Activated CD8-positive, alpha-beta T cell treated with anti-CD3 and anti-CD28 coated beads for 36 hours (primary cell): ENCODE results near the gene CALB2. TPM values are rescaled to one million over a fixed set of nuclear protein-coding genes. Genes with fewer than 3 reads are reported as not detected.
A peak's percentile ranks its signal among the peaks of the same experiment; 100 is the strongest.
"Not testable (repeated sequence)": the region's sequence is repeated elsewhere in the genome, so short reads cannot be mapped to it uniquely, and the experiment has no call there.

Experiments
- ATAC-seq: fragments of 200-7000 bp; cut with Tn5 transposase; one replicate; pipeline ENCODE4 v1.10.0; 2021; ENCODE audit warnings: mild to moderate bottlenecking, moderate library complexity
- CTCF ChIA-PET: fragments of 350-600 bp; sonication (Branson Sonifier 250); formaldehyde crosslinking; loops from one replicate; lab custom pipeline; 2021; ENCODE audit warnings: antibody characterized with exemption; lab: Charles Lee
- POLR2A ChIA-PET: fragments of 350-600 bp; sonication (Branson Sonifier 250); formaldehyde crosslinking; loops from one replicate; lab custom pipeline; 2021; ENCODE audit warnings: antibody characterized with exemption; lab: Charles Lee
- DNase-seq: peaks from one replicate; pipeline ENCODE4 v3.0.0-alpha.2; 2020
- H3K27ac Mint-ChIP-seq: one replicate; pipeline ENCODE4 v1.8.0; 2021; ENCODE audit warnings: mild to moderate bottlenecking, mixed read lengths
- H3K27me3 Mint-ChIP-seq: one replicate; pipeline ENCODE4 v1.8.0; 2021; ENCODE audit warnings: mixed read lengths
- H3K36me3 Mint-ChIP-seq: one replicate; pipeline ENCODE4 v1.8.0; 2021; ENCODE audit warnings: low read depth, mixed read lengths
- H3K4me1 Mint-ChIP-seq: one replicate; pipeline ENCODE4 v1.8.0; 2021; ENCODE audit warnings: low read depth, mixed read lengths
- H3K4me3 Mint-ChIP-seq: one replicate; pipeline ENCODE4 v1.8.0; 2021; ENCODE audit warnings: mild to moderate bottlenecking, moderate library complexity, mixed read lengths
- H3K9me3 Mint-ChIP-seq: one replicate; pipeline ENCODE4 v1.8.0; 2021; ENCODE audit warnings: mixed read lengths
- CTCF ChIP-seq: fragments of 200-600 bp; IDR thresholded peaks from one replicate; pipeline ENCODE4 v1.8.0; 2022; ENCODE audit warnings: antibody characterized with exemption, mild to moderate bottlenecking
- intact Hi-C: fragments of 100-400 bp; cut with micrococcal nuclease; formaldehyde crosslinking; loops from one replicate; pipeline ENCODE4 v1.10.0; 2022
- total RNA-seq, 2 experiments: library from RNA; stranded (reverse); gene quantifications; one replicate each; pipeline ENCODE4 v1.2.3, GENCODE V29; 2021

Gene CALB2
- not detected for total RNA-seq

- ChIA-PET POLR2A (interaction anchor here (0.6 kb wide), 1 partner anchor 11 kb away, joined by 3 read pairs; no protein-coding TSS in a partner anchor), CTCF (interaction anchor here (0.8 to 4.4 kb wide), 7 partner anchors 10 to 120 kb away, joined by 3 to 16 read pairs (median 3); no protein-coding TSS in a partner anchor)
- Mint-ChIP-seq H3K27me3 (peaks cover 20% of the 10 kb centered on the region), H3K4me3 (no peak within 1 kb of the TSS), H3K9me3 (no peaks in the 10 kb centered on the region), H3K27ac (no peak within 1 kb of the TSS), H3K4me1 (peaks cover 2% of the 10 kb centered on the region), H3K36me3 (no peaks in the 10 kb centered on the region)
- intact Hi-C loops: no loop called here
- peak; percentile 77 for DNase-seq
- ATAC-seq: peak; percentile 98
- TF ChIP-seq CTCF: peak; percentile 98
Observed at GRCh38 chr16:71358464-71358998, at the start of gene CALB2. CALB2 (plus strand) TSS chr16:71358723; CDS start chr16:71358793, 70 bp downstream.

GRCh38 chr16:71311553-71312158 is 46.9 kb upstream of the CALB2 start:
- ATAC-seq: no peak
- H3K27ac Mint-ChIP-seq: no peak overlapping the region
- H3K36me3 Mint-ChIP-seq: no peaks in the 10 kb centered on the region
- ChIA-PET CTCF (interaction anchor here (0.6 to 3.9 kb wide), 32 partner anchors 9 to 299 kb away, joined by 3 to 24 read pairs (median 5); partner anchors contain the start of gene CALB2), POLR2A (no interaction called here)
- H3K27me3 Mint-ChIP-seq: peaks cover 33% of the 10 kb centered on the region
- DNase-seq: peak; percentile 25
- H3K4me3 Mint-ChIP-seq: no peak overlapping the region
- H3K4me1 Mint-ChIP-seq: no peaks in the 10 kb centered on the region
- peaks cover 1% of the 10 kb centered on the region for H3K9me3 Mint-ChIP-seq
- peak; percentile 90 for TF ChIP-seq CTCF
- intact Hi-C loops: no loop called here

- H3K27ac Mint-ChIP-seq, DNase-seq, H3K4me1 Mint-ChIP-seq, H3K36me3 Mint-ChIP-seq, CTCF ChIA-PET, POLR2A ChIA-PET, ATAC-seq, H3K9me3 Mint-ChIP-seq, H3K4me3 Mint-ChIP-seq, intact Hi-C loops: not testable (repeated sequence)
- peaks cover 29% of the 10 kb centered on the region for H3K27me3 Mint-ChIP-seq
Observed at GRCh38 chr16:71313591-71313990, 44.9 kb upstream of the CALB2 start.

GRCh38 chr16:71315269-71315668 is 43.3 kb upstream of the CALB2 start:
- no peak for TF ChIP-seq CTCF
- DNase-seq: no peak
- Mint-ChIP-seq H3K27ac (no peak overlapping the region), H3K27me3 (peaks cover 22% of the 10 kb centered on the region), H3K4me1 (no peaks in the 10 kb centered on the region), H3K36me3 (no peaks in the 10 kb centered on the region), H3K4me3 (no peak overlapping the region), H3K9me3 (no peaks in the 10 kb centered on the region)
- ChIA-PET POLR2A (interaction anchor here (1.1 kb wide), 1 partner anchor 162 kb away, joined by 3 read pairs; no protein-coding TSS in a partner anchor), CTCF (no interaction called here)
- intact Hi-C loops: no loop called here
- no peak for ATAC-seq

- no peak for TF ChIP-seq CTCF
- ChIA-PET CTCF (interaction anchor here (2.8 kb wide), 1 partner anchor 9 kb away, joined by 12 read pairs; no protein-coding TSS in a partner anchor), POLR2A (no interaction called here)
- H3K27ac Mint-ChIP-seq: no peak overlapping the region
- no peaks in the 10 kb centered on the region for H3K9me3 Mint-ChIP-seq
- H3K4me1 Mint-ChIP-seq: no peaks in the 10 kb centered on the region
- DNase-seq: no peak
- intact Hi-C loops: no loop called here
- H3K4me3 Mint-ChIP-seq: no peak overlapping the region
- no peaks in the 10 kb centered on the region for H3K36me3 Mint-ChIP-seq
- peaks cover 9% of the 10 kb centered on the region for H3K27me3 Mint-ChIP-seq
- ATAC-seq: no peak
Observed at GRCh38 chr16:71319999-71320398, 38.5 kb upstream of the CALB2 start.
